Adrenal gland (tissue), 12 donors: ENCODE data around the gene C3. TPM values are rescaled to one million over a fixed set of nuclear protein-coding genes. Genes with fewer than 3 reads are reported as not detected.
"Not testable (repeated sequence)": the region's sequence is repeated elsewhere in the genome, so short reads cannot be mapped to it uniquely, and the experiment has no call there.

Experiments
- DNase-seq, 7 donors: peaks; one replicate each; pipeline ENCODE4 v3.0.0-alpha.2; 2019 to 2020
- H3K27ac ChIP-seq, 5 donors: fragments of 200-600 bp; sonication (generic) in 4 of 5; 1 replicate in 3 of 5; 2 replicates in 2 of 5; pipeline versions ENCODE4 v1.5.1 to v1.8.0; 2016 to 2020; ENCODE audit warnings: mild to moderate bottlenecking in 1 of 5
- H3K27me3 ChIP-seq: fragments of 200-600 bp; 2 replicates; pipeline ENCODE4 v1.8.0; 2021
- H3K36me3 ChIP-seq, 2 donors: fragments of 200-600 bp; replicated peaks in 1 of 2; 1 replicate in 1 of 2; 2 replicates in 1 of 2; pipeline versions ENCODE4 v1.5.1 to v1.8.0; 2018 to 2022
- H3K4me1 ChIP-seq, 2 donors: fragments of 200-600 bp; replicated peaks in 1 of 2; 1 replicate in 1 of 2; 2 replicates in 1 of 2; pipeline versions ENCODE4 v1.5.1 to v1.8.0; 2018 to 2021
- H3K4me3 ChIP-seq, 4 donors: fragments of 200-600 bp; sonication (generic) in 3 of 4; one replicate each; pipeline ENCODE4 v1.5.1; 2016 to 2018
- H3K9me3 ChIP-seq, 3 donors: fragments of 200-600 bp; sonication (generic) in 1 of 3; replicated peaks in 1 of 3; 1 replicate in 2 of 3; 2 replicates in 1 of 3; pipeline versions ENCODE4 v1.5.1 to v1.8.0; 2016 to 2021
- POLR2A ChIP-seq, 2 donors: fragments of 450-650 bp; IDR thresholded peaks; one replicate each; pipeline ENCODE4 v1.6.1; 2017; ENCODE audit warnings: antibody characterized with exemption in 2 of 2, mild to moderate bottlenecking in 2 of 2, moderate library complexity in 1 of 2
- WGBS, 4 donors: extraction: QIAGEN DNeasy Blood & Tissue Kit in 2 of 4; methylation state at CpG; one replicate each; pipeline versions ENCODE4 v1.1.5 to v1.1.7; 2013 to 2017; 5-methylcytosine and 5-hydroxymethylcytosine counted together
- intact Hi-C, 2 donors: fragments of 100-400 bp; cut with DNase I; formaldehyde crosslinking; loops; one replicate each; pipeline versions ENCODE4 v1.14.1 to v1.15.0; 2022 to 2023
- polyA plus RNA-seq, 3 donors: library from polyadenylated mRNA; stranded (reverse); fragments of 200-250 nt in 2 of 3; fragments of 350-450 nt in 1 of 3; fragmentation: Illumina TruSeq in 1 of 3; extraction: RNeasy Lipid Tissue Mini Kit (QIAGEN cat#74804) in 1 of 3; gene quantifications; one replicate each; pipeline ENCODE4 v1.2.3, GENCODE V29; 2013 to 2014
- total RNA-seq, 9 donors: library from RNA; depleted of rRNA in 4 of 9; stranded (reverse); fragments of >200 nt in 4 of 9; fragments of 120-200 nt in 1 of 9; fragmentation: NEBNext Ultra II Directional in 1 of 9; extraction: Animal tissue kit (Norgen Biotek cat#: 25700) in 1 of 9; gene quantifications; one replicate each; pipeline versions ENCODE4 v1.1.0 to v1.2.4, GENCODE V29; 2013 to 2023
- TF ChIP-seq, protein P1 (sequence below), 6 experiments: fragments of 450-650 bp in 4 of 6; fragments of 200-600 bp in 2 of 6; sonication (generic) in 1 of 6; IDR thresholded peaks; 1 replicate in 5 of 6; 2 replicates in 1 of 6; pipeline versions ENCODE4 v1.5.1 to v1.8.0; 2016 to 2021; ENCODE audit warnings: antibody characterized with exemption in 6 of 6, mild to moderate bottlenecking in 2 of 6, moderate library complexity in 1 of 6
- donor health status: healthy with polysubstance abuse.
- donor health status: Bipolar disorder and iron deficiency.
- donor health status: DM: yes; HTN: yes; CAD: no.
- donor health status: DM: no; HTN: no; CAD: no.
- donor health status: DM: no; HTN: no; CAD: no.
- donor health status: DM: yes; HTN: yes; CAD: no.

Gene C3
- total and polyA plus RNA-seq, 12 donors, result 2.4 to 5,179 (median 2,192) TPM

GRCh38 chr19:6750062-6750461, 29.6 kb upstream of the C3 start:
- H3K4me3 ChIP-seq, result no peak overlapping the region
- H3K27ac ChIP-seq, result peak overlapping the region in 1 of 5 donors; percentile 27
- no peak for TF ChIP-seq POLR2A (IDR thresholded peaks at IDR 0.05)
- TF ChIP-seq, protein P1, sequence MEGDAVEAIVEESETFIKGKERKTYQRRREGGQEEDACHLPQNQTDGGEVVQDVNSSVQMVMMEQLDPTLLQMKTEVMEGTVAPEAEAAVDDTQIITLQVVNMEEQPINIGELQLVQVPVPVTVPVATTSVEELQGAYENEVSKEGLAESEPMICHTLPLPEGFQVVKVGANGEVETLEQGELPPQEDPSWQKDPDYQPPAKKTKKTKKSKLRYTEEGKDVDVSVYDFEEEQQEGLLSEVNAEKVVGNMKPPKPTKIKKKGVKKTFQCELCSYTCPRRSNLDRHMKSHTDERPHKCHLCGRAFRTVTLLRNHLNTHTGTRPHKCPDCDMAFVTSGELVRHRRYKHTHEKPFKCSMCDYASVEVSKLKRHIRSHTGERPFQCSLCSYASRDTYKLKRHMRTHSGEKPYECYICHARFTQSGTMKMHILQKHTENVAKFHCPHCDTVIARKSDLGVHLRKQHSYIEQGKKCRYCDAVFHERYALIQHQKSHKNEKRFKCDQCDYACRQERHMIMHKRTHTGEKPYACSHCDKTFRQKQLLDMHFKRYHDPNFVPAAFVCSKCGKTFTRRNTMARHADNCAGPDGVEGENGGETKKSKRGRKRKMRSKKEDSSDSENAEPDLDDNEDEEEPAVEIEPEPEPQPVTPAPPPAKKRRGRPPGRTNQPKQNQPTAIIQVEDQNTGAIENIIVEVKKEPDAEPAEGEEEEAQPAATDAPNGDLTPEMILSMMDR (IDR thresholded peaks at IDR 0.05), result no peak
- 80 to 93% (median 81%) methylated on average over 1 to 20 of the region's 20 CpGs for WGBS, 4 donors
- H3K36me3 ChIP-seq, result peaks cover 0 to 57% of the 10 kb centered on the region in 2 donors
- intact Hi-C loops, result loop anchor here in 1 of 2 donors (10.0 kb wide), 1 partner anchor 105 kb away; no protein-coding TSS in a partner anchor
- no peaks in the 10 kb centered on the region for H3K9me3 ChIP-seq
- H3K4me1 ChIP-seq, result peaks cover 10 to 14% of the 10 kb centered on the region in 2 donors
- H3K27me3 ChIP-seq, result no peaks in the 10 kb centered on the region
- DNase-seq, result peak in 1 of 7 donors; percentile 20

DNA sequence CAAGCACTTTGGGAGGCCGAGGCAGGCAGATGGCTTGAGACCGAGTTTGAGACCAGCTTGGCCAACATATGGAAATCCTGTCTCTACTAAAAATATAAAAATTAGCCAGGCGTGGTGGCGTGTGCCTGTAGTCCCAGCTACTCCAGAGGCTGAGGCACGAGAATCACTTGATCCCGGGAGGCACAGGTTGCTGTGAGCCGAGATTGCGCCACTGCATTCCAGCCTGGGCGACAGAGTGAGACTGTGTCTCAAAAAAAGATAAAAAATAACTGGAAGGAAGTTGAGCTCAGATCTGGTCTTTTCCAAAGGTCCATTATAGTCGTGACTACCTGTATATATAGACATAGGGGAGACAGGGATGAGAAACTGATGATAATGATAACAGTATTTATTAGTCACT, 28.1 kb upstream of the C3 start:
- peaks cover 24 to 26% of the 10 kb centered on the region in 2 donors for H3K4me1 ChIP-seq
- peaks cover 0 to 64% of the 10 kb centered on the region in 2 donors for H3K36me3 ChIP-seq
- not testable (repeated sequence) for H3K9me3 ChIP-seq, H3K27ac ChIP-seq, H3K4me3 ChIP-seq, H3K27me3 ChIP-seq, DNase-seq
- intact Hi-C loops, result loop anchor here in 1 of 2 donors (10.0 kb wide), 1 partner anchor 116 kb away; no protein-coding TSS in a partner anchor
- 83 to 92% (median 86%) methylated on average over 10 of the region's 10 CpGs for WGBS, 4 donors

GRCh38 chr19:6745965-6746364, 25.5 kb upstream of the C3 start:
- peak overlapping the region in 1 of 5 donors; percentile 3 for H3K27ac ChIP-seq
- peak in 1 of 7 donors; percentile 25 for DNase-seq
- H3K27me3 ChIP-seq, result no peaks in the 10 kb centered on the region
- peaks cover 25 to 32% of the 10 kb centered on the region in 2 donors for H3K4me1 ChIP-seq
- intact Hi-C loops, result loop anchor here in 1 of 2 donors (10.0 kb wide), 1 partner anchor 119 kb away; no protein-coding TSS in a partner anchor
- H3K36me3 ChIP-seq, result peaks cover 0 to 64% of the 10 kb centered on the region in 2 donors
- no peaks in the 10 kb centered on the region for H3K9me3 ChIP-seq
- 91 to 96% (median 93%) methylated on average over 7 to 24 of the region's 24 CpGs for WGBS, 4 donors
- no peak for TF ChIP-seq POLR2A (IDR thresholded peaks at IDR 0.05)
- TF ChIP-seq, protein P1 (IDR thresholded peaks at IDR 0.05), result no peak
- H3K4me3 ChIP-seq, result no peak overlapping the region

GRCh38 chr19:6744381-6745301, 24.2 kb upstream of the C3 start:
- Histone ChIP-seq H3K27ac (peak overlapping the region; percentile 45 to 95 (median 76)), H3K4me1 (peaks cover 25 to 35% of the 10 kb centered on the region in 2 donors), H3K9me3 (no peaks in the 10 kb centered on the region), H3K27me3 (no peaks in the 10 kb centered on the region), H3K4me3 (peak overlapping the region in 1 of 4 donors; percentile 15), H3K36me3 (peaks cover 0 to 52% of the 10 kb centered on the region in 2 donors)
- 25 to 37% (median 29%) methylated on average over 9 to 41 of the region's 41 CpGs for WGBS, 4 donors
- intact Hi-C loops, result loop anchor here in 1 of 2 donors (10.0 kb wide), 1 partner anchor 120 kb away; no protein-coding TSS in a partner anchor
- TF ChIP-seq POLR2A (IDR thresholded peaks at IDR 0.05), result peak in 1 of 2 donors; percentile 33
- TF ChIP-seq, protein P1 (IDR thresholded peaks at IDR 0.05), result peak in 2 of 6 experiments; percentile 11 to 17
- peak; percentile 85 to 96 (median 95) for DNase-seq
